Effector CD4-positive, alpha-beta T cell (primary cell): ENCODE results near the gene STAG3.
"Not testable (repeated sequence)": the region's sequence is repeated elsewhere in the genome, so short reads cannot be mapped to it uniquely, and the experiment has no call there.

ENCODE experiments used
- DNase-seq: peaks from one replicate; pipeline ENCODE4 v3.0.0-alpha.2; 2020

Gene STAG3

GRCh38 chr7:100248483-100248882 is 70.8 kb downstream of the STAG3 start:
- DNase-seq, result no peak

GRCh38 chr7:100257017-100257416 is 79.3 kb downstream of the STAG3 start:
- DNase-seq, result no peak

GRCh38 chr7:100259984-100260383 is 82.3 kb downstream of the STAG3 start:
- not testable (repeated sequence) for DNase-seq

- DNase-seq, result not testable (repeated sequence)
These were observed 85.2 kb downstream of the STAG3 start for GRCh38 chr7:100262896-100263295.
